HepG2 (cell line): ENCODE data around the gene SEMA3F. TPM values are rescaled to one million over a fixed set of nuclear protein-coding genes. Genes with fewer than 3 reads are reported as not detected.

Experiments used
- BCL3 ChIP-seq: sonication (generic); formaldehyde crosslinking; IDR thresholded peaks from 2 replicates; pipeline ENCODE4 v1.5.1; 2020; ENCODE audit warnings: mild to moderate bottlenecking, missing genetic modification reagents, moderate library complexity
- BRCA1 ChIP-seq: sonication (generic); formaldehyde crosslinking; IDR thresholded peaks from 2 replicates; pipeline ENCODE4 v1.4.0; 2020; ENCODE audit warnings: missing genetic modification reagents
- FOXK2 ChIP-seq: fragments of 450-650 bp; IDR thresholded peaks from 2 replicates; pipeline ENCODE4 v1.6.1; 2016
- NFYB ChIP-seq: sonication (generic); formaldehyde crosslinking; IDR thresholded peaks from 2 replicates; pipeline ENCODE4 v1.4.0; 2020; ENCODE audit warnings: missing genetic modification reagents
- PHF8 ChIP-seq: sonication (generic); formaldehyde crosslinking; IDR thresholded peaks from 2 replicates; pipeline ENCODE4 v1.5.0; 2020; ENCODE audit warnings: missing genetic modification reagents
- PRDM10 ChIP-seq: sonication (generic); formaldehyde crosslinking; IDR thresholded peaks from 2 replicates; pipeline ENCODE4 v1.4.0; 2020; ENCODE audit warnings: low read depth, missing genetic modification reagents
- RAD21 ChIP-seq: fragments of 450-650 bp; formaldehyde crosslinking; IDR thresholded peaks from 2 replicates; pipeline ENCODE4 v1.5.0; 2020; ENCODE audit warnings: mild to moderate bottlenecking
- TBX2 ChIP-seq: sonication (generic); formaldehyde crosslinking; IDR thresholded peaks from 2 replicates; pipeline ENCODE4 v1.5.0; 2020; ENCODE audit warnings: missing genetic modification reagents, mild to moderate bottlenecking, borderline replicate concordance
- TOPORS ChIP-seq: sonication (generic); formaldehyde crosslinking; IDR thresholded peaks from 2 replicates; pipeline ENCODE4 v1.8.0; 2023; ENCODE audit warnings: mild to moderate bottlenecking, missing genetic modification reagents
- XRCC5 ChIP-seq: fragments of 200-400 bp; formaldehyde crosslinking; optimal IDR thresholded peaks from 2 replicates; pipeline ENCODE3; 2017; ENCODE audit warnings: mild to moderate bottlenecking, low read length
- YEATS2 ChIP-seq: sonication (generic); formaldehyde crosslinking; IDR thresholded peaks from 2 replicates; pipeline ENCODE4 v1.4.0; 2020; ENCODE audit warnings: missing genetic modification reagents, borderline replicate concordance
- ZBTB20 ChIP-seq: sonication (generic); formaldehyde crosslinking; IDR thresholded peaks from 2 replicates; pipeline ENCODE4 v1.8.1; 2023; ENCODE audit warnings: missing genetic modification reagents, low read depth, mild to moderate bottlenecking, borderline replicate concordance
- ZFP37 ChIP-seq: sonication (generic); formaldehyde crosslinking; IDR thresholded peaks from 2 replicates; pipeline ENCODE4 v1.4.0; 2020; ENCODE audit warnings: missing genetic modification reagents, borderline replicate concordance
- ZKSCAN8 ChIP-seq: IDR thresholded peaks from 2 replicates; pipeline ENCODE4 v1.6.1; 2016; ENCODE audit warnings: borderline replicate concordance, missing genetic modification reagents, missing compliant biosample characterization
- ZNF350 ChIP-seq: sonication (generic); formaldehyde crosslinking; IDR thresholded peaks from 2 replicates; pipeline ENCODE4 v1.4.0; 2020; ENCODE audit warnings: mild to moderate bottlenecking, low read depth, missing genetic modification reagents, borderline replicate concordance
- ZNF367 ChIP-seq: sonication (generic); formaldehyde crosslinking; IDR thresholded peaks from 2 replicates; pipeline ENCODE4 v1.4.0; 2020; ENCODE audit warnings: missing genetic modification reagents, borderline replicate concordance
- ZNF547 ChIP-seq: sonication (generic); formaldehyde crosslinking; IDR thresholded peaks from 2 replicates; pipeline ENCODE4 v1.5.1; 2020; ENCODE audit warnings: mild to moderate bottlenecking, missing genetic modification reagents
- ZNF580 ChIP-seq: IDR thresholded peaks from 2 replicates; pipeline ENCODE4 v1.6.1; 2016; ENCODE audit warnings: low read depth, borderline replicate concordance
- ZNF646 ChIP-seq: sonication (generic); formaldehyde crosslinking; IDR thresholded peaks from 2 replicates; pipeline ENCODE4 v1.9.0; 2021; ENCODE audit warnings: mild to moderate bottlenecking, missing genetic modification reagents
- polyA plus RNA-seq, 8 experiments: library from polyadenylated mRNA; depleted of rRNA in 3 of 8; stranded (reverse) in 7 of 8; unstranded in 1 of 8; fragments of >200 nt; fragmentation: Illumina TruSeq in 4 of 8; extraction: Trizol in 4 of 8; gene quantifications; 2 replicates each; pipeline versions ENCODE4 v1.2.1 to v1.2.3, GENCODE V29; 2011 to 2016; ENCODE audit warnings: low read depth in 4 of 8, missing spikeins in 1 of 8, mixed read lengths in 1 of 8; ENCODE audit not compliant: insufficient read depth in 1 of 8
- total RNA-seq, 5 experiments: library from RNA; depleted of rRNA; stranded (reverse); fragments of >200 nt; fragmentation: Illumina TruSeq; extraction: Trizol; gene quantifications; 2 replicates each; pipeline ENCODE4 v1.2.3, GENCODE V29; 2016; ENCODE audit warnings: low read depth in 1 of 5

SEMA3F gene
- total and polyA plus RNA-seq, 2 of the 13 experiments (the other 11 are each of a cell fraction or from before 2014, with no cell fraction given): 7.6 to 17.2 TPM

- no peak for TF ChIP-seq BCL3 (CRISPR knock-in tag)
- 0 out of 2 replicates have a peak, but pooled peaks have one; percentile 3 for TF ChIP-seq TOPORS (CRISPR knock-in tag)
- TF ChIP-seq XRCC5: peak; percentile 3
- TF ChIP-seq NFYB (CRISPR knock-in tag): no peak
- no peak for TF ChIP-seq ZKSCAN8 (CRISPR knock-in tag)
- TF ChIP-seq ZNF547: no peak
- no peak for TF ChIP-seq ZNF646 (CRISPR knock-in tag)
- TF ChIP-seq YEATS2 (CRISPR knock-in tag): no peak
- peak; percentile 30; the same call in 1 of the 2 replicates for TF ChIP-seq PHF8 (CRISPR knock-in tag)
- TF ChIP-seq FOXK2: no peak
- no peak for TF ChIP-seq RAD21 (CRISPR knock-in tag)
- no peak for TF ChIP-seq TBX2
- TF ChIP-seq PRDM10 (CRISPR knock-in tag): 0 out of 2 replicates have a peak, but pooled peaks have one; percentile 7
- no peak for TF ChIP-seq ZNF580 (CRISPR knock-in tag)
- TF ChIP-seq ZNF350: no peak; the same call in 1 of the 2 replicates
- no peak for TF ChIP-seq ZFP37 (CRISPR knock-in tag)
- no peak for TF ChIP-seq ZNF367 (CRISPR knock-in tag)
- no peak for TF ChIP-seq BRCA1 (CRISPR knock-in tag)
- no peak for TF ChIP-seq ZBTB20 (CRISPR knock-in tag)
These were observed 41.2 kb downstream of the SEMA3F start (continued) for GRCh38 chr3:50196253-50196801.
